ENCODE results near the gene TOR3A.
A peak's percentile ranks its signal among the peaks of the same experiment; 100 is the strongest.

Gene TOR3A

GRCh38 chr1:179090522-179090921, 8.7 kb downstream of the TOR3A start:
- Mint-ChIP-seq H3K27me3 (no peaks in the 10 kb centered on the region), H3K9me3 (no peaks in the 10 kb centered on the region), H3K4me3 (no peak overlapping the region), H3K36me3 (ENCODE audit: low read depth) (peaks cover 28% of the 10 kb centered on the region), H3K27ac (no peak overlapping the region), H3K4me1 (ENCODE audit: low read depth) (peaks cover 6% of the 10 kb centered on the region)

- H3K36me3 Mint-ChIP-seq (ENCODE audit: low read depth) = peaks cover 30% of the 10 kb centered on the region
Observed at GRCh38 chr1:179090923-179091322, 9.1 kb downstream of the TOR3A start.

DNA sequence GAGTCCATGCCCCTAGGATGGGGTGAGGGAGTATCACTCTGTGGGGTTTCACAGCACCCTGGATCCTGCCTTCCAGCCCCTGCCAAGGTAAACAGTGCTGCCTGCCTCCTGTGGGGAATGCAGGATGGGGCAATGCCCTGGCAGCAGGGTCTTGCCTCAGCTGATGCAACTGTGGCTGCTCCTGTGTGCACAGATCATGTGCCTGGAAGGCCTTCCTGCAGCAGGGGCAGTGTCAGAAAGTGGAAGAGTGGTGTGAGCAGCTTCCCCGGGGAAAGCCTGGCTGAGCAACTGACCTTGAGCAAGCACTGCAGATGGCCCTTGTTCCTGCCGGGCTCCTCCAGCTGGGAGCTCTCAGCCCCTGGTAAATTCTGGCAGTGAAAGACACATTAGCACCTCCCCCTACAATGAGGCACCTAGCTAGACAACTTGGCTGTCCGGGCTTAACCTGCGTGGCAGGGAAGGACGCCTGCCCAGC, 9.9 kb downstream of the TOR3A start:
- H3K4me3 Mint-ChIP-seq = no peak overlapping the region
- H3K36me3 Mint-ChIP-seq (ENCODE audit: low read depth) = peaks cover 31% of the 10 kb centered on the region
- peaks cover 6% of the 10 kb centered on the region for H3K4me1 Mint-ChIP-seq (ENCODE audit: low read depth)
- H3K27ac Mint-ChIP-seq = no peak overlapping the region
- no peaks in the 10 kb centered on the region for H3K27me3 Mint-ChIP-seq
- H3K9me3 Mint-ChIP-seq = no peaks in the 10 kb centered on the region

More at GRCh38 chr1:179090923-179091322, 9.1 kb downstream of the TOR3A start:
- Mint-ChIP-seq H3K4me3 (no peak overlapping the region), H3K27ac (peak overlapping the region; percentile 14), H3K4me1 (ENCODE audit: low read depth) (peaks cover 6% of the 10 kb centered on the region), H3K27me3 (no peaks in the 10 kb centered on the region), H3K9me3 (no peaks in the 10 kb centered on the region)

DNA sequence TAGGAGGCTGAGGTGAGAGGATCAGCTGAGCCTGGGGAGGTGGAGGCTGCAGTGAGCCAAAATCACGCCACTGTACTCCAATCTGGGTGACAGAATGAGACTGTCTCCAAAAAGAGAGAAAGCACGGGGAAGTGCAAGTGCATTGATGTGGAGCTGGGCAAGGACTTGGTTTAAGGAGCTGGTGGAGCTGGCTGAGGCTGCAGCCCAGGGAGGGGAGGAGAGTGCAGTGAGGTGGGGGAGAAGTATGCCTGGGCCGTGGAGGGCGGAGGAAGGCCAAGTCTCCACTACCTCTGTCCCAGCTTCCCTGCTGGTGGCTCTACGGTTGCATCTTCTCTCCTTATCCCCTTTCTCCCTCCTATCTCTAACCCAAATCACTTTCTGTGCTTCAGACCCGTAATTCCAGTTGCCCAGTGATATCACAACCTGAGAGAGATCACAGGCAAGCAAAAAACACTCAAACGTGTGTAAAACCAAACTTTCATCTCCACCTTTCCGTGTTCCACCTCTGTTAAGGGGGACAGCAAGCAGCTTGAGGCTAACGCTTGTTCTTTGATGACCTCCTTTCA, 11.1 kb downstream of the TOR3A start:
- Mint-ChIP-seq H3K9me3 (no peaks in the 10 kb centered on the region), H3K27ac (no peak overlapping the region), H3K36me3 (ENCODE audit: low read depth) (peaks cover 35% of the 10 kb centered on the region), H3K4me1 (ENCODE audit: low read depth) (peaks cover 6% of the 10 kb centered on the region), H3K27me3 (no peaks in the 10 kb centered on the region), H3K4me3 (no peak overlapping the region)

GRCh38 chr1:179094818-179095217, 12.9 kb downstream of the TOR3A start:
- Mint-ChIP-seq H3K27ac (no peak overlapping the region), H3K9me3 (no peaks in the 10 kb centered on the region), H3K4me3 (no peak overlapping the region), H3K4me1 (ENCODE audit: low read depth) (no peaks in the 10 kb centered on the region), H3K36me3 (ENCODE audit: low read depth) (peaks cover 34% of the 10 kb centered on the region), H3K27me3 (no peaks in the 10 kb centered on the region)

- peaks cover 34% of the 10 kb centered on the region for H3K36me3 Mint-ChIP-seq (ENCODE audit: low read depth)
- H3K27ac Mint-ChIP-seq = no peak overlapping the region
Observed at GRCh38 chr1:179095377-179095776, 13.5 kb downstream of the TOR3A start.

GRCh38 chr1:179095924-179096323, 14.1 kb downstream of the TOR3A start:
- no peaks in the 10 kb centered on the region for H3K9me3 Mint-ChIP-seq
- H3K27ac Mint-ChIP-seq = no peak overlapping the region
- no peaks in the 10 kb centered on the region for H3K4me1 Mint-ChIP-seq (ENCODE audit: low read depth)
- no peak overlapping the region for H3K4me3 Mint-ChIP-seq
- H3K36me3 Mint-ChIP-seq (ENCODE audit: low read depth) = peaks cover 33% of the 10 kb centered on the region
- no peaks in the 10 kb centered on the region for H3K27me3 Mint-ChIP-seq

More at GRCh38 chr1:179095377-179095776, 13.5 kb downstream of the TOR3A start:
- Mint-ChIP-seq H3K27me3 (no peaks in the 10 kb centered on the region), H3K4me1 (ENCODE audit: low read depth) (no peaks in the 10 kb centered on the region), H3K4me3 (no peak overlapping the region), H3K9me3 (no peaks in the 10 kb centered on the region)

GRCh38 chr1:179099891-179100290, 18.0 kb downstream of the TOR3A start:
- no peaks in the 10 kb centered on the region for H3K27me3 Mint-ChIP-seq
- no peaks in the 10 kb centered on the region for H3K4me1 Mint-ChIP-seq (ENCODE audit: low read depth)
- H3K27ac Mint-ChIP-seq = no peak overlapping the region
- peaks cover 14% of the 10 kb centered on the region for H3K36me3 Mint-ChIP-seq (ENCODE audit: low read depth)
- H3K4me3 Mint-ChIP-seq = no peak overlapping the region
- no peaks in the 10 kb centered on the region for H3K9me3 Mint-ChIP-seq

GRCh38 chr1:179101566-179101965, 19.7 kb downstream of the TOR3A start:
- Mint-ChIP-seq H3K4me1 (ENCODE audit: low read depth) (no peaks in the 10 kb centered on the region), H3K27ac (no peak overlapping the region), H3K9me3 (no peaks in the 10 kb centered on the region), H3K36me3 (ENCODE audit: low read depth) (peaks cover 9% of the 10 kb centered on the region), H3K4me3 (no peak overlapping the region), H3K27me3 (no peaks in the 10 kb centered on the region)

DNA sequence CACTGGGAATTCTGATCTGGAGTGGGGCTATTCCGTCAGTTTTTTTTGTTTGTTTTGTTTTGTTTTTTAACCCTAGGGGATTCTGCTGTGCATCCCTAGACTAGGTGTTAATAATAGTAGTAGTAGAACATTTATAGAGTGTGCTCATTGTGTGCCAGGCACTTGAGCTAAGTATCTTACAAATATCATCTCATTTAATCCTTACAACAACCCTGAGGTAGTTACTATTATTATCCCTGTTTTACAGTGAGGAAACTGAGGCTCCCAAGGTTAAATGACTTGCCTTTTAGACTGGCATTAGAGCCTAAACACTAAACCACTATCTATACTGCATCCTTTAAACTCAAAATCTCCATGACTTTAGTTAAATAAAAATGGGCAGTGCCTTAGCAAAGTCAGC, 22.1 kb downstream of the TOR3A start:
- H3K27ac Mint-ChIP-seq = no peak overlapping the region
- H3K4me3 Mint-ChIP-seq = no peak overlapping the region
- H3K4me1 Mint-ChIP-seq (ENCODE audit: low read depth) = no peaks in the 10 kb centered on the region
- H3K27me3 Mint-ChIP-seq = no peaks in the 10 kb centered on the region
- peaks cover 17% of the 10 kb centered on the region for H3K36me3 Mint-ChIP-seq (ENCODE audit: low read depth)
- H3K9me3 Mint-ChIP-seq = no peaks in the 10 kb centered on the region

GRCh38 chr1:179104611-179105250, 22.9 kb downstream of the TOR3A start:
- Mint-ChIP-seq H3K4me3 (no peak overlapping the region), H3K36me3 (ENCODE audit: low read depth) (peaks cover 21% of the 10 kb centered on the region), H3K27ac (no peak overlapping the region), H3K27me3 (no peaks in the 10 kb centered on the region), H3K4me1 (ENCODE audit: low read depth) (no peaks in the 10 kb centered on the region), H3K9me3 (no peaks in the 10 kb centered on the region)

DNA sequence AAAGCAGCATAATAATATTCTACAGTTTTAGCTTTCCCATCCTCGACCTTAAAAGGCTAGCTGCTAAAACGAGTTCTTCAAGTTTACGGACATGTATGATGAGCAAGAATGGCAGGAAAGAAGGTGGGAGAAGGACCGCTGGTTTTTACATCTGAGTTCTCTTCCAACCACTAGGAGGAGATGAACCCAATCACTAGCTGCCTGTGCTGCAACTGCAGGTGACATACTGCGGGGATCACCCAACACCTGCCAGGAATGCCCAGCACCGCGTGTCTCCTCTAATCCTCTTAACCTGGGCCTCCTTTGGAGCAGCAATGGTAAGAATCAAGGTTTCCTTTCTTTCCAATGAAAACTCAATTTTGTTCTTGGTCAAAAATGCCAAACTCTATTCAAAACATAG, 23.5 kb downstream of the TOR3A start:
- Mint-ChIP-seq H3K36me3 (ENCODE audit: low read depth) (peaks cover 27% of the 10 kb centered on the region), H3K4me1 (ENCODE audit: low read depth) (no peaks in the 10 kb centered on the region), H3K27ac (no peak overlapping the region), H3K9me3 (no peaks in the 10 kb centered on the region), H3K27me3 (no peaks in the 10 kb centered on the region), H3K4me3 (no peak overlapping the region)

GRCh38 chr1:179107706-179108629, 26.1 kb downstream of the TOR3A start:
- peaks cover 35% of the 10 kb centered on the region for H3K36me3 Mint-ChIP-seq (ENCODE audit: low read depth)
- H3K9me3 Mint-ChIP-seq = no peaks in the 10 kb centered on the region
- no peaks in the 10 kb centered on the region for H3K27me3 Mint-ChIP-seq
- no peak overlapping the region for H3K4me3 Mint-ChIP-seq
- H3K27ac Mint-ChIP-seq = no peak overlapping the region
- H3K4me1 Mint-ChIP-seq (ENCODE audit: low read depth) = no peaks in the 10 kb centered on the region

GRCh38 chr1:179108644-179109043, 26.8 kb downstream of the TOR3A start:
- no peak overlapping the region for H3K27ac Mint-ChIP-seq
- no peaks in the 10 kb centered on the region for H3K9me3 Mint-ChIP-seq
- H3K27me3 Mint-ChIP-seq = no peaks in the 10 kb centered on the region
- no peak overlapping the region for H3K4me3 Mint-ChIP-seq
- H3K4me1 Mint-ChIP-seq (ENCODE audit: low read depth) = no peaks in the 10 kb centered on the region
- peaks cover 35% of the 10 kb centered on the region for H3K36me3 Mint-ChIP-seq (ENCODE audit: low read depth)

DNA sequence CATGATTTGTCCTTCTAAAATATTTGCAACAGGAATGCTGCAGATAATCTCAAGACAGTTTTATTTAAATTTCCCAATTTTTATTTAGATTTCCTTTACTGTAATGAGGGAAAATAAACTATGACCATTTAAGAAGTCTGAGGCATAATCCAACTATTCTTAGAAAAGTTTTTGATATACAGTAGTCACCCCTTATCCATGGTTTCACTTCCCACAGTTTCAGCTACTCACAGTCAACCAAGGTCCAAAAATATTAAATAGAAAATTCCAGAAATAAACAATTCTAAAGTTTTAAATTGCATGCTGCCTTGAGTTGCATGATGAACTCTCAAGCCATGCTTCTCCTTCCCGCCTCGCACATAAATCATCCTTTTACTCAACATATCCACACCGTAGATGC, 33.3 kb downstream of the TOR3A start:
- H3K4me3 Mint-ChIP-seq = no peak overlapping the region
- no peaks in the 10 kb centered on the region for H3K9me3 Mint-ChIP-seq
- H3K4me1 Mint-ChIP-seq (ENCODE audit: low read depth) = no peaks in the 10 kb centered on the region
- H3K36me3 Mint-ChIP-seq (ENCODE audit: low read depth) = peaks cover 41% of the 10 kb centered on the region
- no peaks in the 10 kb centered on the region for H3K27me3 Mint-ChIP-seq
- no peak overlapping the region for H3K27ac Mint-ChIP-seq
